CD14-positive monocyte (primary cell): ENCODE data around the gene LAMB3. TPM values are rescaled to one million over a fixed set of nuclear protein-coding genes. Genes with fewer than 3 reads are reported as not detected.

Experiments
- DNase-seq, 3 donors: peaks; one replicate each; pipeline ENCODE4 v3.0.0-alpha.2; 2011 to 2022
- H2AFZ ChIP-seq: 2 replicates; pipeline ENCODE4 v1.6.0; 2012; ENCODE audit warnings: mild to moderate bottlenecking, low read depth, low read length, inconsistent platforms; ENCODE audit not compliant: insufficient read depth, poor library complexity, severe bottlenecking
- H3K27ac ChIP-seq, 2 donors: 1 replicate in 1 of 2; 2 replicates in 1 of 2; pipeline ENCODE4 v1.5.1; 2012 to 2013; ENCODE audit warnings: low read length in 2 of 2, control low read depth in 1 of 2, inconsistent platforms in 1 of 2, low read depth in 1 of 2, mild to moderate bottlenecking in 1 of 2
- H3K27me3 ChIP-seq, 2 donors: one replicate each; pipeline versions ENCODE4 v1.6.0 to v1.6.1; 2011 to 2013; ENCODE audit warnings: low read length in 2 of 2; ENCODE audit not compliant: control insufficient read depth in 2 of 2, insufficient read depth in 2 of 2
- H3K36me3 ChIP-seq, 2 donors: replicated peaks in 1 of 2; 1 replicate in 1 of 2; 2 replicates in 1 of 2; pipeline versions ENCODE4 v1.5.1 to v1.6.1; 2012 to 2013; ENCODE audit warnings: low read length in 2 of 2, control low read depth in 1 of 2, inconsistent platforms in 1 of 2, mild to moderate bottlenecking in 1 of 2; ENCODE audit not compliant: insufficient read depth in 2 of 2, control insufficient read depth in 1 of 2
- H3K4me1 ChIP-seq, 2 donors: 1 replicate in 1 of 2; 2 replicates in 1 of 2; pipeline versions ENCODE4 v1.5.1 to v1.6.1; 2012 to 2013; ENCODE audit warnings: low read length in 2 of 2, control low read depth in 1 of 2, inconsistent platforms in 1 of 2, mild to moderate bottlenecking in 1 of 2, moderate library complexity in 1 of 2; ENCODE audit not compliant: insufficient read depth in 2 of 2, control insufficient read depth in 1 of 2
- H3K4me2 ChIP-seq: replicated peaks from 2 replicates; pipeline ENCODE3; 2012; ENCODE audit warnings: low read length, moderate library complexity, mild to moderate bottlenecking; ENCODE audit not compliant: poor library complexity, severe bottlenecking; ENCODE audit errors: extremely low read depth
- H3K4me3 ChIP-seq, 3 experiments: fragments of 200-600 bp in 1 of 3; sonication (generic) in 1 of 3; replicated peaks in 1 of 3; 1 replicate in 2 of 3; 2 replicates in 1 of 3; pipeline ENCODE4 v1.5.1; 2011 to 2013; ENCODE audit warnings: low read length in 3 of 3, mild to moderate bottlenecking in 3 of 3, control low read depth in 2 of 3, low read depth in 2 of 3, inconsistent platforms in 1 of 3, moderate library complexity in 1 of 3
- H3K79me2 ChIP-seq: 2 replicates; pipeline ENCODE4 v1.6.0; 2012; ENCODE audit warnings: mild to moderate bottlenecking, control low read depth, inconsistent platforms, low read length, moderate library complexity; ENCODE audit not compliant: insufficient read depth
- H3K9ac ChIP-seq: 2 replicates; pipeline ENCODE4 v1.6.0; 2017; ENCODE audit warnings: low read length, mild to moderate bottlenecking; ENCODE audit not compliant: insufficient read depth, poor library complexity, severe bottlenecking
- H3K9me3 ChIP-seq, 2 donors: replicated peaks in 1 of 2; 1 replicate in 1 of 2; 2 replicates in 1 of 2; pipeline versions ENCODE4 v1.5.1 to v1.6.1; 2012 to 2013; ENCODE audit warnings: low read length in 2 of 2, control low read depth in 1 of 2; ENCODE audit not compliant: control insufficient read depth in 1 of 2, insufficient read depth in 1 of 2
- H4K20me1 ChIP-seq: 2 replicates; pipeline ENCODE4 v1.6.0; 2012; ENCODE audit warnings: mild to moderate bottlenecking, low read length, control low read depth, moderate library complexity; ENCODE audit not compliant: insufficient read depth
- H3K27ac Mint-ChIP-seq, 7 donors: one replicate each; pipeline ENCODE4 v1.8.0; 2020; ENCODE audit warnings: mild to moderate bottlenecking in 7 of 7, mixed read lengths in 7 of 7, moderate library complexity in 6 of 7, inconsistent platforms in 2 of 7
- H3K27me3 Mint-ChIP-seq, 3 donors: one replicate each; pipeline ENCODE4 v1.8.0; 2021 to 2022; ENCODE audit warnings: low read depth in 3 of 3, mild to moderate bottlenecking in 3 of 3, mixed read lengths in 3 of 3, moderate library complexity in 3 of 3, inconsistent platforms in 1 of 3
- H3K36me3 Mint-ChIP-seq, 2 donors: one replicate each; pipeline ENCODE4 v1.8.0; 2020; ENCODE audit warnings: mixed read lengths in 2 of 2, inconsistent platforms in 1 of 2, mild to moderate bottlenecking in 1 of 2
- H3K4me1 Mint-ChIP-seq: one replicate; pipeline ENCODE4 v1.8.0; 2020; ENCODE audit warnings: mild to moderate bottlenecking, mixed read lengths
- H3K4me3 Mint-ChIP-seq, 2 donors: one replicate each; pipeline ENCODE4 v1.8.0; 2020; ENCODE audit warnings: mild to moderate bottlenecking in 2 of 2, mixed read lengths in 2 of 2, moderate library complexity in 1 of 2
- H3K9me3 Mint-ChIP-seq, 7 donors: one replicate each; pipeline ENCODE4 v1.8.0; 2020 to 2022; ENCODE audit warnings: mixed read lengths in 7 of 7, mild to moderate bottlenecking in 6 of 7, moderate library complexity in 6 of 7, inconsistent platforms in 2 of 7
- WGBS: methylation state at CpG from one replicate; pipeline ENCODE4 v1.1.5; 2013; ENCODE audit warnings: missing lambda C conversion rate; ENCODE audit not compliant: insufficient coverage; 5-methylcytosine and 5-hydroxymethylcytosine counted together
- intact Hi-C, 2 donors: fragments of 100-400 bp; cut with micrococcal nuclease; formaldehyde crosslinking; loops; one replicate each; pipeline versions ENCODE4 v1.15.0 to v1.15.1; 2023
- polyA plus RNA-seq, 3 donors: library from polyadenylated mRNA; depleted of rRNA in 1 of 3; unstranded in 2 of 3; stranded (reverse) in 1 of 3; fragments of 300-500 nt in 2 of 3; fragments of >200 nt in 1 of 3; fragmentation: Illumina TruSeq in 2 of 3; gene quantifications; 1 replicate in 2 of 3; 2 replicates in 1 of 3; pipeline ENCODE4 v1.2.3, GENCODE V29; 2012 to 2021
- TF ChIP-seq, protein P1 (sequence below): fragments of 200-600 bp; IDR thresholded peaks from one replicate; pipeline ENCODE4 v1.8.0; 2022; ENCODE audit warnings: antibody characterized with exemption, mild to moderate bottlenecking

Gene LAMB3
- polyA plus RNA-seq, 3 donors: 0.29 to 0.67 (median 0.30) TPM

DNA sequence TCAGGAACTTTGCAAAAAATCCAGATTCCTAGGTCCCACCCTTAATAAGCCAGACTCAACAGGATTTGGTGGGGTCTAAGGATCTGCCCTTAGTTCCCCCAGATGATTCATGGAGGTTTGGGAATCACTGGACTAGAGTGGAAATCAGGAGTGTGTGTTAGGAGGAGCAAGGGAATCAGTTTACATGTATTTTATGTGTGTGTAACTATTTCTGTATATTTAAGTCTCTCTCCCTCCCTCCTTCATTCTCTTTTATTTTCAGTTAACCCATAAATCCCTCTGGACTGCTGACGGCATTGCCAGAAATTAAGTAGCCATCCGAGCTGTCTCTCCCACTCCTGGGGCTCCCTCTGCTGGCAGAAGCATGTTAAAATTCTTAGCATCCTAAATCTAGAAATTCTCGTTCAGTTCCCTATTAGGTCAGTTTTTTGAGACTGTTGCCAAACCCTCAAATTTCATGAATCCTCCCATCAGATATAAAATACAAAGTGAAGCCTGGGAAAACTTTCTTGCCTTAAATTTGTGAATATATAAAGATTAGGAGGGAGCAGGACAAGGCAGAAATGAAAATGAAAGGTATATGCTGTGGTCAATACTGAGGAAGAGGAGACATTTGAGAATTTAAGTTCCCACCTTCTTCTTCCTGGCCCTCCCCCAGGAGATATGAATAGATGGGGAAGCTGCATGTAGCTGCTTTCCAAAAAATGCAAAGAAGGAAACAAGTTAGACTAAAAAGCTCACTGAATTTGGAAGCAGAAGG lies 40.7 kb upstream of the LAMB3 start:
- peak overlapping the region in 1 of 2 donors; percentile 56 for H3K4me3 Mint-ChIP-seq
- no peak overlapping the region for H2AFZ ChIP-seq
- H3K27me3 Mint-ChIP-seq: peaks cover 9 to 26% (median 19%) of the 10 kb centered on the region in 3 donors
- TF ChIP-seq, protein P1, sequence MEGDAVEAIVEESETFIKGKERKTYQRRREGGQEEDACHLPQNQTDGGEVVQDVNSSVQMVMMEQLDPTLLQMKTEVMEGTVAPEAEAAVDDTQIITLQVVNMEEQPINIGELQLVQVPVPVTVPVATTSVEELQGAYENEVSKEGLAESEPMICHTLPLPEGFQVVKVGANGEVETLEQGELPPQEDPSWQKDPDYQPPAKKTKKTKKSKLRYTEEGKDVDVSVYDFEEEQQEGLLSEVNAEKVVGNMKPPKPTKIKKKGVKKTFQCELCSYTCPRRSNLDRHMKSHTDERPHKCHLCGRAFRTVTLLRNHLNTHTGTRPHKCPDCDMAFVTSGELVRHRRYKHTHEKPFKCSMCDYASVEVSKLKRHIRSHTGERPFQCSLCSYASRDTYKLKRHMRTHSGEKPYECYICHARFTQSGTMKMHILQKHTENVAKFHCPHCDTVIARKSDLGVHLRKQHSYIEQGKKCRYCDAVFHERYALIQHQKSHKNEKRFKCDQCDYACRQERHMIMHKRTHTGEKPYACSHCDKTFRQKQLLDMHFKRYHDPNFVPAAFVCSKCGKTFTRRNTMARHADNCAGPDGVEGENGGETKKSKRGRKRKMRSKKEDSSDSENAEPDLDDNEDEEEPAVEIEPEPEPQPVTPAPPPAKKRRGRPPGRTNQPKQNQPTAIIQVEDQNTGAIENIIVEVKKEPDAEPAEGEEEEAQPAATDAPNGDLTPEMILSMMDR: peak; percentile 93
- H3K79me2 ChIP-seq: no peaks in the 10 kb centered on the region
- H3K27ac Mint-ChIP-seq: peak overlapping the region in 2 of 7 donors; percentile 58 to 85
- no peaks in the 10 kb centered on the region for H3K9me3 Mint-ChIP-seq
- 0% methylated on average over 2 of the region's 3 CpGs for WGBS
- DNase-seq: peak; percentile 75 to 81 (median 79)
- no peak overlapping the region for H3K4me2 ChIP-seq
- H3K27me3 ChIP-seq: peaks cover 4 to 5% of the 10 kb centered on the region in 2 donors
- peaks cover 8% of the 10 kb centered on the region for H3K4me1 Mint-ChIP-seq
- no peak overlapping the region for H3K9ac ChIP-seq
- intact Hi-C loops: loop anchor here (2.0 to 10.0 kb wide), 6 partner anchors 46 to 116 kb away; no protein-coding TSS in a partner anchor
- H3K36me3 ChIP-seq: no peaks in the 10 kb centered on the region
- no peaks in the 10 kb centered on the region for H4K20me1 ChIP-seq
- no peaks in the 10 kb centered on the region for H3K9me3 ChIP-seq
- H3K27ac ChIP-seq: no peak overlapping the region
- H3K4me1 ChIP-seq: peaks cover 4 to 7% of the 10 kb centered on the region in 2 donors
- no peak overlapping the region for H3K4me3 ChIP-seq
- H3K36me3 Mint-ChIP-seq: no peaks in the 10 kb centered on the region

DNA sequence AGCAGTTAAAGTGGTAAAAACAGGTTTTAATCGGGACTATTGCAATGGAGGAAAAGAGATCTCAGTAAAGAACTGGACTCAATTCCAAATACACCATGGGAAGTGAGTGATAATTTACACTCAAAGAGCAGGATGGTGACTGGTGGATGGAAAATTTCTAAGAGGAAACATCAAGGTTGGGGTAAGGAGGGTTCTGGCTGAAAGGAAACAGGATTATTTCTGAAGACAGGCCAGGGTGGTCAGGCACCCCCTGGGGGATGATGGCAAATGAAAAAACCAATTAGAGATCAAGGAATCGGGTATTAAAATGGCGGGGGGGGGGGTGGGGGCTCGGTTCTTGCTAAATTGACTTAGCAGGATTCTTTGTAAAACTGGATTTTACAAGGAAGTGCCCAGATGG lies 40.1 kb upstream of the LAMB3 start:
- Mint-ChIP-seq H3K9me3 (no peaks in the 10 kb centered on the region), H3K27me3 (peaks cover 9 to 30% (median 21%) of the 10 kb centered on the region in 3 donors), H3K36me3 (no peaks in the 10 kb centered on the region), H3K4me3 (no peak overlapping the region), H3K4me1 (peaks cover 8% of the 10 kb centered on the region), H3K27ac (peak overlapping the region in 3 of 7 donors; percentile 29 to 66 (median 58))
- H3K36me3 ChIP-seq: no peaks in the 10 kb centered on the region
- H2AFZ ChIP-seq: no peak overlapping the region
- intact Hi-C loops: loop anchor here (2.0 to 10.0 kb wide), 6 partner anchors 45 to 115 kb away; no protein-coding TSS in a partner anchor
- H3K9ac ChIP-seq: no peak overlapping the region
- TF ChIP-seq, protein P1: no peak
- no peak for DNase-seq
- no peaks in the 10 kb centered on the region for H3K9me3 ChIP-seq
- H3K27me3 ChIP-seq: peaks cover 4 to 5% of the 10 kb centered on the region in 2 donors
- no peak overlapping the region for H3K27ac ChIP-seq
- H3K4me2 ChIP-seq: no peak overlapping the region
- H3K4me3 ChIP-seq: no peak overlapping the region
- H4K20me1 ChIP-seq: no peaks in the 10 kb centered on the region
- H3K4me1 ChIP-seq: peaks cover 4 to 7% of the 10 kb centered on the region in 2 donors
- WGBS: 70% methylated on average over 2 of the region's 4 CpGs
- H3K79me2 ChIP-seq: no peaks in the 10 kb centered on the region
